B cell (primary cell): ENCODE data around the gene RICTOR.

ENCODE experiments used
- CTCF ChIP-seq: fragments of 200-600 bp; IDR thresholded peaks from one replicate; pipeline ENCODE4 v1.8.0; 2022; ENCODE audit warnings: antibody characterized with exemption, mild to moderate bottlenecking
- EZH2 ChIP-seq: IDR thresholded peaks from 2 replicates; pipeline ENCODE4 v1.6.1; 2012; ENCODE audit warnings: borderline replicate concordance, low read depth, mild to moderate bottlenecking, moderate library complexity, low read length; ENCODE audit not compliant: insufficient read depth, poor library complexity, severe bottlenecking

GRCh38 chr5:38916802-38917201 lies 157.4 kb downstream of the RICTOR start:
- no peak for TF ChIP-seq CTCF
- TF ChIP-seq EZH2, result no peak
